Stimulated activated CD8-positive, alpha-beta memory T cell treated with anti-CD3 and anti-CD28 coated beads, Interleukin-15, amount 100 ng/mL, for 48 hours (primary cell): ENCODE data around the gene RAB34.
"Not testable (repeated sequence)": the region's sequence is repeated elsewhere in the genome, so short reads cannot be mapped to it uniquely, and the experiment has no call there.

ENCODE experiments used
- DNase-seq, 2 donors: peaks; one replicate each; pipeline ENCODE4 v3.0.0-alpha.2; 2020; ENCODE audit warnings: low read depth in 2 of 2

The RAB34 gene

DNA sequence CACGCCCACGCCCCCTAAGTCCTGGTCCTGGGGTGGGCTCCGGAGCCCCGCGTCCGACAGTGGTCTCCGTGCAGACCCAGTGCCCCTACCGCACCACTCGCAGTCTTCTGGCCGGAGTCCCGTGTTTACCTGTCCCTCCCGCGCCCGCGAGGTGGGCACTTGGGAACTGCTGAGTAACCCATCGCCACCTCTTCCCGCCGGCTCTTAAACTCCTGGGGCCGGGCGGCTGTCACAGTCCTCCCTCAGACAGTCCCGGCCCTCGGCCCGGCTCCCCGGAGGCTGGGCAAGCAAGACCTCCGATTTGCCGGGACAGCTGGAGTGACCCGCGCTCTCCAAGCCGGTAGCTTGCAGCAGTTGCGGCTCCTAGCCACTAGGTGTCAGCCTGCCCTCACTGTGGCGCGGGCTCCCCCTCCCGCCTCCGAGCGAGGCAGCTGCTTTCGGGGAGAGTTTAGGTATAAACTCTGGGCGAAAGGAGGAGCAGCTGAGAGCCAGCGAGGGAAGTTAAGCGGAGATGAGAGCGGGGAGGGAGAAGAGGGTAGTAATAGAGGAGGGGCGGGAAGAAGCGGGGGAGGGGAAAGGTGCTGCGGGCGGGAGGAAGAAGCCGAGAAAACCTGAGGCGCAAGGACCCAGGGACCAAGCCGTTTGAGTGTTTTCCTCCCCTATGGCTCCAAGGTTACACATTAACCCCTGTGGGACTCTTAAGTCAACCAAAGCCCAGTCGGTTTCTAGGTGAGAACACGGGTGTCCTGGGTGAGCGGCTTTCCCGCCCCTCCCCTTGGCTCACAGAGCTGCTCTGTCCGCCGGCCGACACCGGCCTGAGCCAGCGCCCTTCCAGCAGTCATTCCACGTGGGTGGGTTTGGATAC, 9.2 kb upstream of the RAB34 start:
- DNase-seq = peak; percentile 88

DNA sequence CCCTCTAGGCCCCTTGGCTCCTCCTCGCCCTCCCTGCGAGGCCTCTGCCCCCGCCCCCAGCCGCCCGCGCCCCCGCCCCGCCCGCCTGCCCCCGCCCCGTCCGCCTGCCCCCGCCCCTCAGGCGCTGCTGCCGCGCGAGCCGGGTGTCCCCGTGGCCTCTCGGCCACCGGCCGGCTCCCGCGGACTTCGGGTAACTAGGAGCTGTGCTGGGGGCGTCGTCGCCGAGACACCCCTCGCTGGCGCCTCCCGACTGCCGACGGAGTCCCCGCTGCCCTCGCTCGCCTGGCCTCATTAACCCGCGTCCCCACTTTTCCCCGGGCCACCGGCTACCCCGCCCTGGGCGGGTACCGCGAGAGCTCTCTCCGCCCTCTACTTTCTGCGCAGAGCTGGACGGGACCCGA, 8.6 kb upstream of the RAB34 start, which contains the start of gene TLCD1:
Gene TLCD1, minus strand, starts transcription at position 8 of the 401 bp plus-strand sequence. CDS start 136 bp downstream, outside the sequence.
- peak; percentile 67 to 73 for DNase-seq

GRCh38 chr17:28725660-28726225, 8.1 kb upstream of the RAB34 start:
- DNase-seq = peak; percentile 54 to 68

- DNase-seq = no peak
Observed at GRCh38 chr17:28725166-28725659, 7.5 kb upstream of the RAB34 start.

DNA sequence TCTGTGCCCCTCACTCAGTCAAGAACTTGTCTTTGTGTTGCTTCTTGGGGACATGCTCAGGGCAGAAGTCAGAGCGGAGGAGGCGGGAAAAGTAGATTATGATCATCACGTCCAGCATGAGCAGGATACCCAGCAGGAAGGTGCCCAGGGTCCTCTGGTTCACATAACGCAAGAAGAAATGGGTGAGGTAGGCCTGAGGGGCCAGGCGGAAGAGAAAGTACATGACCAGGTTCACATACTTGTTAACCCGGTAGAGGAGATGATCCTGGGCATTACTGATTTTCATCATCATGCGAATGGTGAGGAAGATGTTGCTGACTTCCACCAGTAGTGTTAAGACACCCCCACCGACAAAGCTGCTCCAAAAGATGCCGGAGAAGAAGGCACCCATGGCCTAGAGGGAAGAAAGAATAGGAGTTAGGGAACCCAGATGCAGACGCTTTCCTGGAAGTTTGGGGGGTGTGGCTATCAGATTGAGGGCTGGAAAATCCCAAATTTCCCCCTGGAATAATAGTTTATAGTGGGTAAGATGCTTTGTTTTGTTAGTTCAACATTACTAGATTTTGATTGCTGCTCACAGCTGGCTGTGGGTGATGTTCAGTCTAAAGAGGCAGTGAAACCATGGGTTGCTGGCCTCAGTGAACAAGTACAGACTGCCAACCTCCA, 7.0 kb upstream of the RAB34 start:
- DNase-seq = no peak

DNA sequence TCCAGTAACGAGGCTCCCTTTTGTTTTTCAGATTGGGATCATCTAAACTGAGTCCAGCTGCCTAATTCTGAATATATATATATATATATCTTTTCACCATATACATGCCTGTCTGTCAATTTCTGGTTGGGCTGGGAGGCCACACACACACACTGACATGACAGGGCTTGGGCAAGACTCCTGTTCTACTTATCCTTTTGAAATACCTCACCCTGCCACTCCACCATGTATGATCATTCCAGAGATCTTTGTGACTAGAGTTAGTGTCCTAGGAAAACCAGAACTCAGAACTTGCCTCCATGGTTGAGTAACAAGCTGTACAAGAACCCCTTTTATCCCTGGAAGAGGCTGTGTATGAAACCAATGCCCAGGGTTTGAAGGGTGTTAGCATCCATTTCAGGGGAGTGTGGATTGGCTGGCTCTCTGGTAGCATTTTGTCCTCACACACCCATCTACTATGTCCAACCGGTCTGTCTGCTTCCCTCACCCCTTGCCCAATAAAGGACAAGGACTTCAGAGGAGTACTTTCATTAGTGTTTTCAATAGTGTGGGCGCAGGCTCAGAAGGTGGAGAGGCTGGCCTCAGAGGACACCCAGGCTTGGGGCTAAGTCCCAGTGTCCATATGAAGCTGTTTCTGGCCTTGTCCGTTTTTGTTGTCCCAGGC, 6.3 kb upstream of the RAB34 start:
- DNase-seq = not testable (repeated sequence)

DNA sequence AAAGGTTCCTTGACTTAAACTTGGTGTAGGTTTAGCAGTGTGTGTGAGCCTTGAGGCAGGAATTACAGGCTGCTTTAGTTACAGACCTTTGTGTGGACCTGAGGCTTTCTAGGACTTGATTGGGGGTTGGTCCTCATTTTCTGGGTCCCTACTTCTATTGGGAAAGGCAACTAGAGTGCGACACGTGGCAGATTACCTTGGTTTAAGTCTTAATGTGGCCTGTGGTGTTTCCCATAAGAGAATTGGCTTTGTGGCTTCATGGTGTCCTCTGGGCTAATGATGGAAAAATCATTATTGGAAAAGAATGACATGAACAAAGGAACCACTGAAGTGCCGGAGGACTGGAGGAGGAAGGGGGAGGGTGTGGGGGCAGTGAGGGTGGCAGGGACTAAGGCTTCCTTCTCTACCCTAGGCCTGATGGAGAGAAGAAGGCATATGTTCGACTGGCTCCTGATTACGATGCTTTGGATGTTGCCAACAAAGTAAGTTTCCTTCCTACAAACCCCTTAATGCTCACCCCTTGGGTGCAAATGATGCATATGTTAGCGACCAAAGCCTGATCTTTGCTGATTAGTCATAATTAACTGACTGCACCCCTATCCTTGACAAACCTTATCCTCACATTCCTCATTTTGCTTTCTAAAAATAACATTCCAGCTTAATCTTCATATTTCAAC, 5.6 kb upstream of the RAB34 start:
- no peak for DNase-seq

DNA sequence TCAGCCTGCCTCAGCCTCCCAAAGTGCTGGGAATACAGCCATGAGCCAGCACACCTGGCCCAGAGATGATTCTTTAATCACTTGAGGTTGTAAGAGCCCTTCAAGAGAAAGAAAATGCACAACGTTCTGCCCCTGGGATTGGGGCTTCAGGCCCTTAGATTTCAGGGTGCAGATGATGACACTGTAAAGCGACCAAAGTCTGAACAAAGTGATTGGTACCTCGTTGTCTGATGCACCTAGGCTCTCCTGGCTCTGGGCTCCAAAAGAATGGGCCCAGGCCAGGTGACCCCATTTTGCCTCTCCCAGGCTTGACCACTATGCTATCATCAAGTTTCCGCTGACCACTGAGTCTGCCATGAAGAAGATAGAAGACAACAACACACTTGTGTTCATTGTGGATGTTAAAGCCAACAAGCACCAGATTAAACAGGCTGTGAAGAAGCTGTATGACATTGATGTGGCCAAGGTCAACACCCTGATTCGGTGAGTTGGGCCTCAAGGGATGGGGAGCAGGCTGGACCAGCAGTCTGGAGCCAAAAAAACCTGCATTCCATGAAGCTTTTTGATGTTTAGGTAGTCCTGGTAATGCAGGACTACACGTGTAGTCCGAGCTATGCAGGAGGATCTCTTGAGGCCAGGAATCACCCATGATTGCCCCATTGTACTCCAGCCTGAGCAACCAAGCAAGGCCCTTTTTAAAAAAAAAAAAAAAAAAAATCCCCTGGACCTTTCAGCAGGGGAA, 4.9 kb upstream of the RAB34 start:
- no peak for DNase-seq

GRCh38 chr17:28720997-28721329, 3.3 kb upstream of the RAB34 start:
- DNase-seq = not testable (repeated sequence)

GRCh38 chr17:28720247-28720996, 2.8 kb upstream of the RAB34 start:
- peak in 1 of 2 donors; percentile 32 for DNase-seq

- no peak for DNase-seq
Observed at GRCh38 chr17:28719021-28719433, 1.4 kb upstream of the RAB34 start.

DNA sequence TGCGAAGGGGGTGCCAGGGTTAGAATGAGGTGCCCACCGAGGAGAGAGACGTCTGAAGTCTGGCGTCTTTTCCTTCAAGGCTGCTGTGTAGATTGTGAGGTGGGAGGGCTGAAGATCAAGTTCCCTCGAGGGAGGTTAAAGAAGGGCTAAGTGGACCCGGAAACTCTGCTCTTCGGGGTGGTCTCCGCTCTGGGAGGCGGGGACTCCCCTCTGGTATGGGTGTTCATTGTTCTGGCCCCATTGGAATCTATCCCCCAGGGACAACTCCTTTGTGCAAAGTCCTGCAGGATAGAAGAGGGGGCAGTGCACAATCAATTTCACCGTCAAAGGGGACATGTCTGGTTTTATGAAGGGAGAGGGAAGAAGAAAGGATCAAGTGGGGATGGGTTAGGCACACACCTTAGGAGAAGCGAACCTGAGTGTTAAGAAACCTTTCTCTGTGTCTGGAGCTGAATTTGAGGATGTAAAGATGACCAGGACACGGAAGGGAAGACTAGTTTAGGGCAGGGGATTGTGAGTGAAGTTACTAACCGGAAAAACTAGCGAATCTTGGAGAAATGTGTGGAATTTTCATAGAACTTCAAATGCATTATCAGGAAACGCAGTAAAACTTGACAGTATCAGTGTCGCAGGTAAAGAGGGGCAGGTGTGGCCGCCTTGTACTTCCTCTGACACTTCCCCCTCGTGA, 809 bp upstream of the RAB34 start:
- no peak for DNase-seq

DNA sequence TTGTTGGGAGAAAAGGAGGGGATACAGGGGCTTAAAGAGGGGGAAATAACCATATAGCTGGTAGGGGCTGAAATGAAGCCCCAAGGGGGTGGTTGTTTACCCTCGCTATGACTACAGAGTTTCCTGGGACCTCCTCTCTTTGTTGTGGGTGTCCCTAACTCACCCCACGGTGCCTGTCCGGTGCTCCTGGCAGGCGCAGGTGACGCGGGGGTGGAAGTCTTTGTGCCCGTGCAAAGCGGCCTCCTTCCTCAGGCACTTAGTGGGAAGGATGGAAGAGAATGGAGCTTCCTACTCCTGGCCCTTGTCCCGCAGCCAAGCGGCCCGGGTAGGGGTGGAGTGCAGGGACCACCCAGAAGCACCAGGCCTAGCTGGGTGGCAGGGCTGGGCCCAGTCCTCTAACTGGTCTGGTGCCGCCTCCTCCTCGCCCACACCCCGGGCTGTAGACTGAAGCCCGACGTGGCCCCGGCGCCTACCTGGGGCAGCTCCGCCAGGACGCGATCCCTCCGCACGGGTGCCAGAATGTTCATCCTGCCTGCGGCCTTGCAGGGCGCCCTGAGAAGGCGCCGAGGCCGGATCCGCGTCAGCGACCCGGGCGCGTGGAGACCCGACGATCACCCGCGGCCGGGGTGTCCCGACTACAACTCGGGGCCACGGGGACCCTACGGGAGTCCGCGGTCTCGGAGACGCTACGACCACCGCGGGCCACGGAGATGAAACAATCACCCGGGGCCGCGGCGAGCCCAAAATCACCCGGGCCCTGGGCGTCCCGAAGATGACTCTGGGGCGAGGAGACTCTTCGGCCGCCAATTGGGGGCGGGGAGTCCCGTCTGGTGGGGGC, 709 bp downstream of the RAB34 start:
- DNase-seq = no peak

DNA sequence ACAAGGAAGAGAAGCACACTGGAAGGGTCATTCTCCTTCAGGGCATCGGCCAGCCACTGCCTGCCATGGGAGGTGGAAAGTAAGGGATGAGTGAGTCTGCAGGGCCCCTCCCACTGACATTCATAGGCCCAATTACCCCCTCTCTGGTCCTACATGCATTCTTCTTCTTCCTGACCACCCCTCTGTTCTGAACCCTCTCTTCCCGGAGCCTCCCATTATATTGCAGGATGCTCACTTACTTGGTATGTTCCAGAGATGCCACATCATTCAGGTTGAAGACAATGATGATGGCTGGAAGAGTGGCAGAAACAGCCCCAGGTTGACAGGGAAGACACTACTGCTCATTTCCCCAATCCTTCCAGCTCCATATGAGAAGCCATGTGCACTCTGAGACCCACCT, 2.5 kb downstream of the RAB34 start:
- no peak for DNase-seq

DNA sequence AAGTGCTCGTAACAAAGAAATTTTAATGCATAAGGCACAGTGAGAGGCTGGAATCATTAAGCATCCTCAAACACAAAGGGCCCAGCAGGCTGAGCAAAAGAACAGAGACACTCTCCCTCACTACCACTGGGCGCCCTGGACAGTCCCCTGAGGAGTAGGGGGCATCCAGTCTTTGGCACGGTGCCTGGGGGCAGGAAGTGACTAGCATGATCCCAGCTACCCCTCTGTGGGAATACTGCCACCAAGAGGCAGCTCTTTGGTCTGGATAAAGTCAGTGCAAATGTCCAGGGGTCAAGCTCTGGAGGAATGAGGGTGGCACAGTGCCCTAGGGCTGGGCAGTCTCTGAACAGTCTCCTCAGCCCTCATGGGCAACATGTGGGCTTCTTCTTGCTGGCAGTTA, 3.4 kb downstream of the RAB34 start:
- DNase-seq = no peak

GRCh38 chr17:28712705-28713415, 4.8 kb downstream of the RAB34 start:
- no peak for DNase-seq

DNA sequence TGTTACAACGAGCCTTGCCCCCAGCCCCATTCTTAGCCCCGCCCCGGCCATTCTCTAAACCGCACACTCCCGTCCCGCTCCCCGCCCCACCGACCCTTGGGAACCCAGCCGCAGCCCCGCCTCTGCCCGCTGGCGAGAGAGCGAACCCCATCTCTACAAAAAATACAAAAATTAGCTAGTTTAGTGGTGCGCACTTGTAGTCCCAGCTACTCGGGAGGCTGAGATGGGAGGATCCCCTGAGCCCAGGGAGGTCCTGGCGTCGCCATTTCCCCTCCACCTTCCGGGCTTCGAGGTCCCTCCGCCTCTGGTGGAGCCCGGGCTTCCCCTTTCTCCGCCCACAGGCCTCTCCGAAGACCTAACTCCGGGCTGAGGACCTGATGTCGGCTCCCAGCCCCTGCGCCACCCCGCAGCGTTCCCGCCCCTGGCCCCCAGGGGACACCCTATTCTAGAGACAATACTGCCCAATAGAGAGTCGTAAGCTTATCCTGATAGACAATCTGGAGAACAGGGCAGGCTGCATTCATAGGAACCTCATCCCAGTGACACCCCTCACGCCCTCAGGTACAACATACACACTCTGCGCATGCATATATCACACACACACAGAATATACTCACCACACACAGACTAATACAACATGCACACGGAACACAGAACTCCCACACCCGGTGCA, 5.5 kb downstream of the RAB34 start:
- peak; percentile 64 for DNase-seq

DNA sequence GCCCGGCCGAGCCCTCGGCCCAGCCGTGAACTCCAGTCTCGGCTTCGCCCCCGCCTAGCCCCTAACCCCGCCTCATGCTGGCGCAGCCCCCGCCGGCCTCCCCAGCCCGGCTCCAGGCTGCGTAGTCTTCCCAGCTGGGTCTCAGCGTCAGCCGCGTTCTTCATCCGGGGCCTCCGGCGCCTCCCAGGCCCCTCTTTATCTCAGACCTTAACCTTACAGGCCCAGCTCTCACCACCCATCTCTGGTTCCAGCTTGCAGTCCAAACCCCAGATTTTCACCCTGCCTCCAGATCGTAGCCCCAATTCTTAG, 6.0 kb downstream of the RAB34 start, which contains the start of gene PROCA1:
Gene PROCA1, minus strand, starts transcription at position 166 of the 309 bp plus-strand sequence. CDS start 228 bp downstream, outside the sequence.
- DNase-seq = no peak
